ENCODE results near the gene CHURC1. TPM values are rescaled to one million over a fixed set of nuclear protein-coding genes. Genes with fewer than 3 reads are reported as not detected.

CHURC1 gene
- total and polyA plus RNA-seq, 2 of the 13 experiments (the other 11 are each of a cell fraction or from before 2014, with no cell fraction given): 41.1 to 74.4 TPM

- Histone ChIP-seq H3K4me3 (replicated peaks in 1 of 3; ENCODE audit: insufficient read depth in 1 of 3, low read depth in 2 of 3, low read length in 3 of 3) (no peak overlapping the region), H4K20me1 (ENCODE audit: insufficient read depth, low read length) (no peaks in the 10 kb centered on the region), H3K27me3 (ENCODE audit: control insufficient read depth in 1 of 2, insufficient read depth in 2 of 2, low read length in 2 of 2) (peaks cover 5 to 63% of the 10 kb centered on the region in 2 experiments), H3K36me3 (replicated peaks in 1 of 2; ENCODE audit: control insufficient read depth in 1 of 2, insufficient read depth in 2 of 2, low read length in 2 of 2) (no peaks in the 10 kb centered on the region), H3K4me2 (ENCODE audit: low read depth, low read length) (no peak overlapping the region), H3K9me3 (ENCODE audit: low read length) (no peaks in the 10 kb centered on the region), H3K27ac (ENCODE audit: extremely low read length, insufficient read depth, low read length) (no peak overlapping the region), H3K79me2 (ENCODE audit: insufficient read depth, low read length) (no peaks in the 10 kb centered on the region), H3K4me1 (ENCODE audit: insufficient read depth, low read length) (no peaks in the 10 kb centered on the region), H3K9ac (ENCODE audit: insufficient read depth, low read depth, low read length) (no peak overlapping the region), H2AFZ (ENCODE audit: low read length) (no peak overlapping the region)
- no TSS peak for BruUV-seq (replicated peaks)
- in situ Hi-C loops (cut with HindIII; ENCODE audit: extremely low pct_ligation_motif_present, low pct_unique_long_range_greater_than_20kb) (no loop called here), intact Hi-C loops (cut with micrococcal nuclease; ENCODE audit: unreplicated experiment) (no loop called here)
- FAIRE-seq (no peak), DNase-seq (ENCODE audit: low spot score) (no peak), ATAC-seq (no peak)
- POLR2A ChIA-PET: no interaction called here
- no peak for TF ChIP-seq CCAR2 (optimal IDR thresholded peaks at IDR 0.05; ENCODE audit: low read depth, low read length)
- no peak for TF ChIP-seq ZNF614 (CRISPR knock-in tag; IDR thresholded peaks at IDR 0.05; ENCODE audit: borderline replicate concordance)
- TF ChIP-seq PCBP2 (optimal IDR thresholded peaks at IDR 0.05; ENCODE audit: low read depth, low read length, poor library complexity, severe bottlenecking): no peak
- TF ChIP-seq, protein P1, sequence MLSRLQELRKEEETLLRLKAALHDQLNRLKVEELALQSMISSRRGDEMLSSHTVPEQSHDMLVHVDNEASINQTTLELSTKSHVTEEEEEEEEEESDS (CRISPR knock-in tag; IDR thresholded peaks at IDR 0.05; ENCODE audit: borderline replicate concordance): no peak
- TF ChIP-seq GMEB2 (CRISPR knock-in tag; IDR thresholded peaks at IDR 0.05; ENCODE audit: low read depth): no peak
- no peak for TF ChIP-seq ZNF713 (CRISPR knock-in tag; IDR thresholded peaks at IDR 0.05)
- no peak for TF ChIP-seq HNF4G (IDR thresholded peaks at IDR 0.05; ENCODE audit: borderline replicate concordance, low read depth, low read length)
- no peak for TF ChIP-seq HNF4G (CRISPR knock-in tag; IDR thresholded peaks at IDR 0.05; ENCODE audit: borderline replicate concordance, low read depth)
- TF ChIP-seq KDM3A (CRISPR knock-in tag; IDR thresholded peaks at IDR 0.05; ENCODE audit: low read depth): no peak
- no peak for TF ChIP-seq NFIB (CRISPR knock-in tag; IDR thresholded peaks at IDR 0.05; ENCODE audit: borderline replicate concordance)
- TF ChIP-seq TBP (CRISPR knock-in tag; IDR thresholded peaks at IDR 0.05): no peak
- TF ChIP-seq TARDBP (CRISPR knock-in tag; IDR thresholded peaks at IDR 0.05): no peak
- TF ChIP-seq KLF9 (CRISPR knock-in tag; IDR thresholded peaks at IDR 0.05; ENCODE audit: low read depth): no peak
- WGBS (ENCODE audit: low lambda C conversion rate): 0% methylated on average over 2 of the region's 2 CpGs
- CTCF ChIA-PET (ENCODE audit: low intra/inter-chr PET ratio, low total read pairs): no interaction called here
These were observed 42.9 kb upstream of the CHURC1 start for GRCh38 chr14:64871344-64871743.
